ENCODE measurements around the gene KCNB1.

Gene KCNB1

DNA sequence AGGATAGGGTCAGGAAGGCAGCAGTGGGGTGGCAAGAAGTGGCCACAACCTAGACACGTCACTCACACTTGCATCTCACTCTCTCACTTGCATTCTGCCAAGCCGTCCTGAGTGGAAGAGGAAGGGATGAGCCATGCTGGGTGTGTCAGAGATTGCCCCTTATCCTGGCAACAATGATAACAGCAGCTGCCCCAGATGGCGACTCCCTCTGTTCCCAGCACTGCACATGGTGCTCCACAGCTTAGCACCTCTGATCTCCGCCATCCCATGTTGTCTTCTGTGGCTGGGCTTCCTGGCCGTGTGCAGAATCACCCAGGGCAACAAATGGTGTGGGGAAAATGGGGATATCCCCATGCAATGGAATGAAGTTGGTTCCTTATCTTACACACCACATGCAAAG is 11.1 kb downstream of the KCNB1 start:
- Histone ChIP-seq H3K4me1 (ENCODE audit: control insufficient read depth, insufficient read depth, low read depth, low read length) (no peaks in the 10 kb centered on the region), H3K27ac (ENCODE audit: low read length, poor library complexity, severe bottlenecking) (no peak overlapping the region), H3K36me3 (ENCODE audit: control insufficient read depth in 1 of 2, insufficient read depth in 2 of 2, low read depth in 1 of 2, low read length in 2 of 2) (no peaks in the 10 kb centered on the region), H4K8ac (ENCODE audit: low read length) (no peak overlapping the region), H3K79me1 (replicated peaks; ENCODE audit: low read length, poor library complexity, severe bottlenecking) (no peaks in the 10 kb centered on the region), H2AFZ (ENCODE audit: low read depth, low read length) (no peak overlapping the region), H3K4me2 (ENCODE audit: low read length, poor library complexity, severe bottlenecking) (no peak overlapping the region), H3K4me3 (ENCODE audit: insufficient read depth in 1 of 2, low read depth in 1 of 2, low read length in 2 of 2) (no peak overlapping the region), H4K91ac (ENCODE audit: low read length) (no peak overlapping the region), H3K23ac (ENCODE audit: low read length in 2 of 2) (no peak overlapping the region), H3K18ac (ENCODE audit: low read depth in 1 of 2, low read length in 2 of 2) (no peak overlapping the region), H2BK120ac (ENCODE audit: low read depth, low read length) (no peak overlapping the region), H3K14ac (ENCODE audit: low read length in 2 of 2) (no peak overlapping the region), H2BK12ac (ENCODE audit: low read length in 2 of 2) (no peak overlapping the region), H2AK5ac (ENCODE audit: low read length, severe bottlenecking) (no peak overlapping the region), H3K27me3 (ENCODE audit: control insufficient read depth in 1 of 2, insufficient read depth in 1 of 2, low read length in 2 of 2) (peaks cover 82 to 85% of the 10 kb centered on the region in 2 experiments), H3K9ac (ENCODE audit: low read length) (no peak overlapping the region), H2BK5ac (ENCODE audit: low read depth, low read length, poor library complexity, severe bottlenecking) (no peak overlapping the region), H2BK15ac (ENCODE audit: low read depth, poor library complexity, severe bottlenecking) (no peak overlapping the region), H3K4ac (ENCODE audit: low read depth in 1 of 2, low read length in 2 of 2) (no peak overlapping the region), H3K9me3 (ENCODE audit: control insufficient read depth, low read length) (no peaks in the 10 kb centered on the region)
- WGBS, result 65% methylated on average over 3 of the region's 5 CpGs
- DNase-seq, result no peak

DNA sequence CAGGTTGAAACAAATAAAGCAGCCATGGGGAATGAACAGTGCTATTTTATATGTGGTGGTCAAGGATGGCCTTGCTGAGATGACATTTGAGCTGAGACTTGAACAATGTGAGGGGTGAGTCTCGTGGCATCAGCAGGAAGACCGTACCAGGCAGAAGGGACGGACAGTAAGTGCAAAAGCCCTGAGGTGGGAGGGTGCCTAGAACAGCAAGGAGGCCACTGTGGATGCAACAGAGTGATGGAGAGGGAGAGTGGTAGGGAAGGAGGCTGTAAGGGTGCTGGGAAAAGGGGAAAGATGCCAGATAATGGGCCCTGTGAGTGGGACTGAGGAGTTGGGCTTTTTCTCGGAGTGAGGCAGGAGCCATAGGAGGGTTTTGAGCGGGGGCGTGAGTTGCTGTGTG is 11.5 kb downstream of the KCNB1 start:
- H3K79me1 ChIP-seq (replicated peaks; ENCODE audit: low read length, poor library complexity, severe bottlenecking), result no peaks in the 10 kb centered on the region
- no peak overlapping the region for H4K8ac ChIP-seq (ENCODE audit: low read length)
- no peaks in the 10 kb centered on the region for H3K9me3 ChIP-seq (ENCODE audit: control insufficient read depth, low read length)
- no peak overlapping the region for H2BK120ac ChIP-seq (ENCODE audit: low read depth, low read length)
- H3K4me1 ChIP-seq (ENCODE audit: control insufficient read depth, insufficient read depth, low read depth, low read length), result no peaks in the 10 kb centered on the region
- no peak overlapping the region for H2BK12ac ChIP-seq (ENCODE audit: low read length in 2 of 2)
- no peak overlapping the region for H4K91ac ChIP-seq (ENCODE audit: low read length)
- H3K36me3 ChIP-seq (ENCODE audit: control insufficient read depth in 1 of 2, insufficient read depth in 2 of 2, low read depth in 1 of 2, low read length in 2 of 2), result no peaks in the 10 kb centered on the region
- DNase-seq, result no peak
- H2BK15ac ChIP-seq (ENCODE audit: low read depth, poor library complexity, severe bottlenecking), result no peak overlapping the region
- peaks cover 80 to 84% of the 10 kb centered on the region in 2 experiments for H3K27me3 ChIP-seq (ENCODE audit: control insufficient read depth in 1 of 2, insufficient read depth in 1 of 2, low read length in 2 of 2)
- no peak overlapping the region for H3K9ac ChIP-seq (ENCODE audit: low read length)
- H2AFZ ChIP-seq (ENCODE audit: low read depth, low read length), result no peak overlapping the region
- WGBS, result 69% methylated on average over 6 of the region's 6 CpGs
- H2BK5ac ChIP-seq (ENCODE audit: low read depth, low read length, poor library complexity, severe bottlenecking), result no peak overlapping the region
- H2AK5ac ChIP-seq (ENCODE audit: low read length, severe bottlenecking), result no peak overlapping the region
- no peak overlapping the region for H3K4ac ChIP-seq (ENCODE audit: low read depth in 1 of 2, low read length in 2 of 2)
- no peak overlapping the region for H3K18ac ChIP-seq (ENCODE audit: low read depth in 1 of 2, low read length in 2 of 2)
- H3K23ac ChIP-seq (ENCODE audit: low read length in 2 of 2), result peak overlapping the region in 1 of 2 experiments; percentile 23
- no peak overlapping the region for H3K4me3 ChIP-seq (ENCODE audit: insufficient read depth in 1 of 2, low read depth in 1 of 2, low read length in 2 of 2)
- no peak overlapping the region for H3K4me2 ChIP-seq (ENCODE audit: low read length, poor library complexity, severe bottlenecking)
- no peak overlapping the region for H3K14ac ChIP-seq (ENCODE audit: low read length in 2 of 2)
- no peak overlapping the region for H3K27ac ChIP-seq (ENCODE audit: low read length, poor library complexity, severe bottlenecking)

DNA sequence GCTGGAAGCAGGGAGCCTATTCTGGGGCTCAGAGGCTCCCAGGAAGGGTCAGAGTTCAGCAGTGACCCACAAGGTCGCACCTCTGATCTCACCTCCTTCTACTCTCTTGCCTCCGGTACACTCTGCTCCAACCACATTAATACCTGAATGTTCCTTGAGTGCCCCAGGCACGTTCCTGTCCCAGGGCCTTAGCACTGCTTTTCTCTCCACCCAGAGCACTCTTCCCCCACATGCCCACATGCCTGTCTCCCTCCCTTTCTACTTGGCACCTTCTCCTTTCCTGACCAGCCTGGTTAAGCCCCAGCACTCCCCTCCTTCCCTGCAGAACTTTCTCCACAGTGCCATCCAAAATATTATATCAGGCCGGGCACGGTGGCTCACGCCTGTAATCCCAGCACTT is 13.4 kb downstream of the KCNB1 start:
- H2BK5ac ChIP-seq (ENCODE audit: low read depth, low read length, poor library complexity, severe bottlenecking), result no peak overlapping the region
- no peak overlapping the region for H3K9ac ChIP-seq (ENCODE audit: low read length)
- H3K4me3 ChIP-seq (ENCODE audit: insufficient read depth in 1 of 2, low read depth in 1 of 2, low read length in 2 of 2), result no peak overlapping the region
- H2BK15ac ChIP-seq (ENCODE audit: low read depth, poor library complexity, severe bottlenecking), result no peak overlapping the region
- H3K27me3 ChIP-seq (ENCODE audit: control insufficient read depth in 1 of 2, insufficient read depth in 1 of 2, low read length in 2 of 2), result peaks cover 74 to 80% of the 10 kb centered on the region in 2 experiments
- H3K4me1 ChIP-seq (ENCODE audit: control insufficient read depth, insufficient read depth, low read depth, low read length), result no peaks in the 10 kb centered on the region
- no peak for DNase-seq
- H3K9me3 ChIP-seq (ENCODE audit: control insufficient read depth, low read length), result no peaks in the 10 kb centered on the region
- H3K4ac ChIP-seq (ENCODE audit: low read depth in 1 of 2, low read length in 2 of 2), result no peak overlapping the region
- no peak overlapping the region for H3K4me2 ChIP-seq (ENCODE audit: low read length, poor library complexity, severe bottlenecking)
- WGBS, result 77% methylated on average over 3 of the region's 6 CpGs
- no peaks in the 10 kb centered on the region for H3K36me3 ChIP-seq (ENCODE audit: control insufficient read depth in 1 of 2, insufficient read depth in 2 of 2, low read depth in 1 of 2, low read length in 2 of 2)
- H2BK120ac ChIP-seq (ENCODE audit: low read depth, low read length), result no peak overlapping the region
- no peak overlapping the region for H3K18ac ChIP-seq (ENCODE audit: low read depth in 1 of 2, low read length in 2 of 2)
- H2AK5ac ChIP-seq (ENCODE audit: low read length, severe bottlenecking), result no peak overlapping the region
- no peak overlapping the region for H3K27ac ChIP-seq (ENCODE audit: low read length, poor library complexity, severe bottlenecking)
- no peak overlapping the region for H4K91ac ChIP-seq (ENCODE audit: low read length)
- H2BK12ac ChIP-seq (ENCODE audit: low read length in 2 of 2), result no peak overlapping the region
- no peak overlapping the region for H4K8ac ChIP-seq (ENCODE audit: low read length)
- H3K14ac ChIP-seq (ENCODE audit: low read length in 2 of 2), result no peak overlapping the region
- no peak overlapping the region for H3K23ac ChIP-seq (ENCODE audit: low read length in 2 of 2)
- no peak overlapping the region for H2AFZ ChIP-seq (ENCODE audit: low read depth, low read length)
- no peaks in the 10 kb centered on the region for H3K79me1 ChIP-seq (replicated peaks; ENCODE audit: low read length, poor library complexity, severe bottlenecking)

DNA sequence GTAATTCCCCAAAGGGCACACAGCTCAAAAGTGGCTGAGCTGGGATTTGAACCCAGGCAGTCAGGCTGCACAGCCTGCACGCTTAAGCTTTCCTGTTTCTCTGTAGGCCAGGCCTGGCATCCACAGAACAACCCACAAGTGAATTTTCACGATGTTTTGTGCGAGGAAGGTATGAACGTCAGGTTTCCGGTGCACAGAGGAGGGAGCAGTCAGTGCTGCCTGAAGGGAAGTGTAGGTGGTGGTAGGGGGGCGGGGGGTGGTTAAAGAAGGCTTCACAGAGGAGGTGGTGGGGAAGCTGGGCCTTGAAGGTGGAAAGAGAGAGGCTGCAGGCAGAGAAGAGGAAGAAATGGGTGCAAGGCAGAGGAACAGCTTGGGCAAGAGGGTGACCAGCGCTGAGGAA is 14.1 kb downstream of the KCNB1 start:
- H4K91ac ChIP-seq (ENCODE audit: low read length), result no peak overlapping the region
- no peak overlapping the region for H3K23ac ChIP-seq (ENCODE audit: low read length in 2 of 2)
- H3K9me3 ChIP-seq (ENCODE audit: control insufficient read depth, low read length), result no peaks in the 10 kb centered on the region
- H4K8ac ChIP-seq (ENCODE audit: low read length), result no peak overlapping the region
- H3K4me2 ChIP-seq (ENCODE audit: low read length, poor library complexity, severe bottlenecking), result no peak overlapping the region
- WGBS, result 69% methylated on average over 7 of the region's 7 CpGs
- H3K18ac ChIP-seq (ENCODE audit: low read depth in 1 of 2, low read length in 2 of 2), result no peak overlapping the region
- H3K4ac ChIP-seq (ENCODE audit: low read depth in 1 of 2, low read length in 2 of 2), result no peak overlapping the region
- H2AK5ac ChIP-seq (ENCODE audit: low read length, severe bottlenecking), result no peak overlapping the region
- no peak overlapping the region for H2AFZ ChIP-seq (ENCODE audit: low read depth, low read length)
- H3K4me1 ChIP-seq (ENCODE audit: control insufficient read depth, insufficient read depth, low read depth, low read length), result no peaks in the 10 kb centered on the region
- H3K14ac ChIP-seq (ENCODE audit: low read length in 2 of 2), result no peak overlapping the region
- peaks cover 68 to 75% of the 10 kb centered on the region in 2 experiments for H3K27me3 ChIP-seq (ENCODE audit: control insufficient read depth in 1 of 2, insufficient read depth in 1 of 2, low read length in 2 of 2)
- H3K27ac ChIP-seq (ENCODE audit: low read length, poor library complexity, severe bottlenecking), result no peak overlapping the region
- H3K36me3 ChIP-seq (ENCODE audit: control insufficient read depth in 1 of 2, insufficient read depth in 2 of 2, low read depth in 1 of 2, low read length in 2 of 2), result no peaks in the 10 kb centered on the region
- H3K9ac ChIP-seq (ENCODE audit: low read length), result no peak overlapping the region
- no peak overlapping the region for H2BK5ac ChIP-seq (ENCODE audit: low read depth, low read length, poor library complexity, severe bottlenecking)
- DNase-seq, result no peak
- no peaks in the 10 kb centered on the region for H3K79me1 ChIP-seq (replicated peaks; ENCODE audit: low read length, poor library complexity, severe bottlenecking)
- no peak overlapping the region for H2BK120ac ChIP-seq (ENCODE audit: low read depth, low read length)
- H2BK15ac ChIP-seq (ENCODE audit: low read depth, poor library complexity, severe bottlenecking), result no peak overlapping the region
- H2BK12ac ChIP-seq (ENCODE audit: low read length in 2 of 2), result no peak overlapping the region
- H3K4me3 ChIP-seq (ENCODE audit: insufficient read depth in 1 of 2, low read depth in 1 of 2, low read length in 2 of 2), result no peak overlapping the region
